HCT116 (cell line): Measurements from ENCODE around the gene LGALS7. TPM values are rescaled to one million over a fixed set of nuclear protein-coding genes. Genes with fewer than 3 reads are reported as not detected.
"Not testable (repeated sequence)": the region's sequence is repeated elsewhere in the genome, so short reads cannot be mapped to it uniquely, and the experiment has no call there.

Experiments
- ATAC-seq: fragments of 200-7000 bp; cut with Tn5 transposase; 2 replicates; pipeline ENCODE4 v1.9.1; 2020; ENCODE audit warnings: mild to moderate bottlenecking, moderate library complexity
- BruUV-seq: library from RNA; stranded (reverse); fragments of 400-500 nt; replicated peaks from 2 replicates; lab custom pipeline; 2021; lab: Mats Ljungman, UMichigan
- CTCF ChIA-PET: fragments of 300-600 bp; sonication (Branson Sonifier 250); formaldehyde crosslinking; loops from one replicate; lab custom pipeline; 2021; ENCODE audit warnings: antibody characterized with exemption; lab: Charles Lee
- POLR2A ChIA-PET: fragments of 300-600, 350-600 bp; sonication (Branson Sonifier 250); formaldehyde crosslinking; loops from one replicate; lab custom pipeline; 2021; ENCODE audit warnings: antibody characterized with exemption; lab: Charles Lee
- RAD21 ChIA-PET, 2 experiments: fragments of 300-600 bp; sonication (Branson Sonifier 250); formaldehyde crosslinking; loops; one replicate each; lab custom pipeline; 2023; ENCODE audit warnings: low total read pairs in 2 of 2; ENCODE audit not compliant: uncharacterized antibody in 2 of 2, unreplicated experiment in 2 of 2, low non-redundant PET in 1 of 2; lab: Charles Lee
- DNase-seq: peaks from one replicate; pipeline ENCODE4 v3.0.0-alpha.2; 2010; ENCODE audit warnings: low read depth, low spot score
- H2AFZ ChIP-seq: fragments of 200-600 bp; shearing (Covaris generic), sonication (generic); 2 replicates; pipeline ENCODE4 v1.6.1; 2017; ENCODE audit warnings: low read depth, mixed run types, mixed read lengths, antibody characterized with exemption, low read length; ENCODE audit not compliant: poor library complexity, severe bottlenecking
- H3K27ac ChIP-seq: 2 replicates; pipeline ENCODE4 v1.5.1; 2012; ENCODE audit warnings: low read depth, low read length
- H3K27me3 ChIP-seq: fragments of 200-600 bp; sonication (generic); 2 replicates; pipeline ENCODE4 v1.6.1; 2016; ENCODE audit warnings: mixed run types, low read length, mixed read lengths; ENCODE audit not compliant: insufficient read depth
- H3K36me3 ChIP-seq, 2 experiments: fragments of 200-500 bp in 1 of 2; fragments of 200-600 bp in 1 of 2; sonication (Bioruptor generic) in 1 of 2; sonication (generic) in 1 of 2; 2 replicates each; pipeline versions ENCODE4 v1.5.1 to v1.6.1; 2014 to 2016; ENCODE audit warnings: low read length in 2 of 2, inconsistent platforms in 1 of 2, mixed read lengths in 1 of 2, mixed run types in 1 of 2; ENCODE audit not compliant: insufficient read depth in 2 of 2, control insufficient read depth in 1 of 2
- H3K4me1 ChIP-seq, 2 experiments: fragments of 200-600 bp in 1 of 2; sonication (generic) in 1 of 2; 2 replicates each; pipeline versions ENCODE4 v1.5.1 to v1.6.1; 2012 to 2017; ENCODE audit warnings: low read length in 2 of 2, inconsistent platforms in 1 of 2, mild to moderate bottlenecking in 1 of 2, mixed read lengths in 1 of 2, mixed run types in 1 of 2, moderate library complexity in 1 of 2; ENCODE audit not compliant: insufficient read depth in 2 of 2, control insufficient read depth in 1 of 2
- H3K4me2 ChIP-seq: fragments of 200-600 bp; sonication (generic); 2 replicates; pipeline ENCODE4 v1.6.1; 2017; ENCODE audit warnings: mixed run types, low read length, mixed read lengths
- H3K4me3 ChIP-seq, 2 experiments: fragments of 200-600 bp in 1 of 2; sonication (generic) in 1 of 2; replicated peaks in 1 of 2; 2 replicates each; pipeline ENCODE4 v1.5.1; 2011 to 2016; ENCODE audit warnings: low read length in 2 of 2, control low read depth in 1 of 2, low read depth in 1 of 2, mild to moderate bottlenecking in 1 of 2, mixed read lengths in 1 of 2, mixed run types in 1 of 2
- H3K79me2 ChIP-seq: fragments of 200-600 bp; sonication (generic); 2 replicates; pipeline ENCODE4 v1.6.1; 2017; ENCODE audit warnings: mild to moderate bottlenecking, mixed run types, low read length, moderate library complexity, mixed read lengths; ENCODE audit not compliant: insufficient read depth
- H3K9ac ChIP-seq: fragments of 200-600 bp; sonication (generic); 2 replicates; pipeline ENCODE4 v1.6.1; 2016; ENCODE audit warnings: low read length, mixed read lengths
- H3K9me2 ChIP-seq: fragments of 200-600 bp; sonication (generic), shearing (Covaris generic); 2 replicates; pipeline ENCODE4 v1.6.1; 2017; ENCODE audit warnings: mixed run types, mild to moderate bottlenecking, moderate library complexity; ENCODE audit not compliant: insufficient read depth
- H3K9me3 ChIP-seq, 2 experiments: fragments of 200-500 bp in 1 of 2; fragments of 200-600 bp in 1 of 2; sonication (Bioruptor generic) in 1 of 2; sonication (generic) in 1 of 2; 2 replicates each; pipeline ENCODE4 v1.6.1; 2014 to 2017; ENCODE audit warnings: low read length in 2 of 2, mixed read lengths in 2 of 2, inconsistent platforms in 1 of 2, low read depth in 1 of 2, mild to moderate bottlenecking in 1 of 2, mixed run types in 1 of 2, moderate library complexity in 1 of 2; ENCODE audit not compliant: control insufficient read depth in 1 of 2, insufficient read depth in 1 of 2
- H4K20me1 ChIP-seq: fragments of 200-600 bp; sonication (generic), shearing (Covaris generic); 2 replicates; pipeline ENCODE4 v1.6.1; 2017; ENCODE audit warnings: mixed run types, mild to moderate bottlenecking, moderate library complexity; ENCODE audit not compliant: insufficient read depth
- intact Hi-C: fragments of 100-400 bp; cut with micrococcal nuclease; formaldehyde crosslinking; loops from 2 replicates; pipeline ENCODE4 v1.10.0; 2022
- total RNA-seq: library from RNA; stranded (reverse); gene quantifications from one replicate; pipeline ENCODE4 v1.2.1, GENCODE V29; 2021; ENCODE audit not compliant: unreplicated experiment

Gene LGALS7
- total RNA-seq, 1 experiment from 2014 or later, result not detected

DNA sequence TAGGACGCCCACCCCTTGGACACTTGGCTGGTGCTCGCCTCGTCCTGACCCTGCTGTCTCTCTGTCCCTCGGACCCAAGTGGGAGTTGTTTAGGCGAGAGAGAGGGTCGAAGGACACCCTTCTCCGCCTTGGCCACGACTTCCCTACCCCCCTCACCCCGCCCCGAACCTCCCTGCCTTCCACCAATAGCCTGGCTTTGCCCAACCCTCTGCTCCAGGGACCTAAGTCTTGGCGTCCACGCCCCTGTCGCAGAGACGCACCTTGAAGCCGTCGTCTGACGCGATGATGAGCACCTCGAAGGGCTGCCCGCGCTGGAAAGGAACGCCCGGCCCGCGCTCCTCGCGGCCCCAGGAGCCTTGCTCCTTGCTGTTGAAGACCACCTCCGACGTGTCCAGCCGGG is 1.7 kb downstream of the LGALS7 start:
- H3K4me3 ChIP-seq, H2AFZ ChIP-seq, BruUV-seq, DNase-seq, H3K4me1 ChIP-seq, H3K27me3 ChIP-seq, H3K4me2 ChIP-seq, H3K9ac ChIP-seq, H3K9me2 ChIP-seq, H3K27ac ChIP-seq, H4K20me1 ChIP-seq, H3K36me3 ChIP-seq, H3K9me3 ChIP-seq, H3K79me2 ChIP-seq, RAD21 ChIA-PET, intact Hi-C loops, POLR2A ChIA-PET, CTCF ChIA-PET: not testable (repeated sequence)
- ATAC-seq, result peak; percentile 72

DNA sequence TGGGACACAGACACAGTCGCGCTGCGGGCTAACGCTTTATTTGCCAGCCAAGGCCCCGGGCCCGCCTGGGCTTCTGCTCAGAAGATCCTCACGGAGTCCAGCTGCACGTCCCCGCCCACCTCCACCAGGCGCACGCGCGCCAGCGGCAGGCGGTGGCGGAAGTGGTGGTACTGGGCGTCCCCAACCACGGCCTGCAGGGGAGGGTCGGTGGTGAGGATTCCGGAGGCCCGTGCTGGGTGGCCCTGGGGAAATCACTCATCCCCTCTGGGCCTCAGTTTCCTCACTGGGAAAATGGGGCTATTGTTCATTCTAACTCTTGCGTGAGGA is 2.4 kb downstream of the LGALS7 start:
- intact Hi-C loops, RAD21 ChIA-PET, H3K9me2 ChIP-seq, H2AFZ ChIP-seq, H3K79me2 ChIP-seq, H4K20me1 ChIP-seq, CTCF ChIA-PET, H3K4me1 ChIP-seq, POLR2A ChIA-PET, H3K27ac ChIP-seq, H3K4me3 ChIP-seq, H3K4me2 ChIP-seq, H3K36me3 ChIP-seq, DNase-seq, H3K27me3 ChIP-seq, H3K9me3 ChIP-seq, H3K9ac ChIP-seq: not testable (repeated sequence)
- ATAC-seq, result peak; percentile 69
- BruUV-seq, result TSS peak; percentile 36

DNA sequence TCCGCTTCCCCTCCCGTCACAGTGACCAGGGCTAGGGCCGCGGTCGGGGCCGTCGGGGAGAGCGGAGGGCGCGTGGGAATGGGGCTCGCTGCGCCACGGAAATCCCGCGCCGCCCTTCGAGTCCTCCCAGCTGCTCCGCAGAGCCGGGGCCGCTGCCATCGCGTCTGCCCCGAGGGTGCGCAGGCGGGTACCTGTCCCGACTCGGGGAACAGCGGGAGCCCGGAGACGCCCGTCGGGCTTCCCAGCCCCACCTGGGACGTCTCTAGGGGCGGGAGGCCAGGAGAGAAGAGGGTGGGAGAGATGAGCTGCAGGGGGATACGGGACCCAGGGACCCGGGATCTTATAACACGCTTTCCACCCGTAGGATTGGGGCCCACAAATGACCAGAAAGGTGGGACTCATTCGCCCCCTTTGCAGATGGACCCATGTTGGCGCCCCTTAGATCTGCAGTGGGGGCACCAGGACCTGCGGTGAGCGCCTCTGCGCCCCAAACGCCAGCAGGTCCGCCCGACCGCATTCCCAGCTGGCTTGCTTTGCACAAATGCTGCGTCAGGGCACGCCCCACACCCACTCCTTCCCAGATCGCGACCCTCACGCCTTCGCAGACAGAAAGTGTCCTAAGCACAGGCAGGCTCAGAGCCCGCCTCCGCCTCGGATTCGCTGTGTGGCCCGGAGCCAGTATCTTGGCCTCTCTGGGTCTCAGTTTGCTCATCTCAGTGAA is 2.9 kb downstream of the LGALS7 start:
- H3K4me3 ChIP-seq, H3K4me2 ChIP-seq, H2AFZ ChIP-seq, intact Hi-C loops, H4K20me1 ChIP-seq, RAD21 ChIA-PET, BruUV-seq, H3K36me3 ChIP-seq, POLR2A ChIA-PET, H3K4me1 ChIP-seq, H3K79me2 ChIP-seq, DNase-seq, H3K9me3 ChIP-seq, H3K9me2 ChIP-seq, H3K9ac ChIP-seq, H3K27ac ChIP-seq, H3K27me3 ChIP-seq: not testable (repeated sequence)
- CTCF ChIA-PET, result interaction anchor here (0.8 to 1.7 kb wide), 6 partner anchors 13 to 160 kb away, joined by 3 to 10 read pairs (median 3); partner anchors contain the start of genes MRPS12, NFKBIB and SARS2
- peak; percentile 16 for ATAC-seq
